Lower leg skin (tissue), 3 donors: ENCODE data around the gene LRP3.

ENCODE experiments used
- POLR2A ChIP-seq, 2 donors: fragments of 450-650 bp; IDR thresholded peaks; one replicate each; pipeline ENCODE4 v1.6.1; 2016 to 2017; ENCODE audit warnings: antibody characterized with exemption in 2 of 2, mild to moderate bottlenecking in 1 of 2, moderate library complexity in 1 of 2
- TF ChIP-seq, protein P1 (sequence below), 3 donors: fragments of 450-650 bp; IDR thresholded peaks; one replicate each; pipeline ENCODE4 v1.5.1; 2016; ENCODE audit warnings: antibody characterized with exemption in 3 of 3, mild to moderate bottlenecking in 3 of 3, moderate library complexity in 2 of 3

DNA sequence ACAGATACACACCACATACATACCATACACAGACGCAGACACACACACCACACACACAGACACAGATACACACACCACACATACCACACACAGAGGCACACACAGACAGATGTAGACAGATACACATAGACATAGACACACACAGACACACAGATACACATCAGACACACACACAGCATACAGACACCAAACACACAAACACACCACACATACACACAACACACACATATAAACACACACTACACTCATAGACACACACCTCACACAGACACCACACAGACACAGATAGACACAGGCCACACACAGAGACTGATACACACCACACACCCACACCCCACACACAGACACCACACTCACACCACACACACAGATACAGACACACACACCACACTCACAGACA, 56.4 kb downstream of the LRP3 start:
- TF ChIP-seq, protein P1, sequence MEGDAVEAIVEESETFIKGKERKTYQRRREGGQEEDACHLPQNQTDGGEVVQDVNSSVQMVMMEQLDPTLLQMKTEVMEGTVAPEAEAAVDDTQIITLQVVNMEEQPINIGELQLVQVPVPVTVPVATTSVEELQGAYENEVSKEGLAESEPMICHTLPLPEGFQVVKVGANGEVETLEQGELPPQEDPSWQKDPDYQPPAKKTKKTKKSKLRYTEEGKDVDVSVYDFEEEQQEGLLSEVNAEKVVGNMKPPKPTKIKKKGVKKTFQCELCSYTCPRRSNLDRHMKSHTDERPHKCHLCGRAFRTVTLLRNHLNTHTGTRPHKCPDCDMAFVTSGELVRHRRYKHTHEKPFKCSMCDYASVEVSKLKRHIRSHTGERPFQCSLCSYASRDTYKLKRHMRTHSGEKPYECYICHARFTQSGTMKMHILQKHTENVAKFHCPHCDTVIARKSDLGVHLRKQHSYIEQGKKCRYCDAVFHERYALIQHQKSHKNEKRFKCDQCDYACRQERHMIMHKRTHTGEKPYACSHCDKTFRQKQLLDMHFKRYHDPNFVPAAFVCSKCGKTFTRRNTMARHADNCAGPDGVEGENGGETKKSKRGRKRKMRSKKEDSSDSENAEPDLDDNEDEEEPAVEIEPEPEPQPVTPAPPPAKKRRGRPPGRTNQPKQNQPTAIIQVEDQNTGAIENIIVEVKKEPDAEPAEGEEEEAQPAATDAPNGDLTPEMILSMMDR (IDR thresholded peaks at IDR 0.05) = peak in 1 of 3 donors; percentile 5
- TF ChIP-seq POLR2A (IDR thresholded peaks at IDR 0.05) = no peak
